ENCODE data around the gene ZNF106. TPM values are rescaled to one million over a fixed set of nuclear protein-coding genes. Genes with fewer than 3 reads are reported as not detected.

ZNF106 gene
- total and polyA plus RNA-seq, 12 donors, result 5.8 to 77.7 (median 58.4) TPM

DNA sequence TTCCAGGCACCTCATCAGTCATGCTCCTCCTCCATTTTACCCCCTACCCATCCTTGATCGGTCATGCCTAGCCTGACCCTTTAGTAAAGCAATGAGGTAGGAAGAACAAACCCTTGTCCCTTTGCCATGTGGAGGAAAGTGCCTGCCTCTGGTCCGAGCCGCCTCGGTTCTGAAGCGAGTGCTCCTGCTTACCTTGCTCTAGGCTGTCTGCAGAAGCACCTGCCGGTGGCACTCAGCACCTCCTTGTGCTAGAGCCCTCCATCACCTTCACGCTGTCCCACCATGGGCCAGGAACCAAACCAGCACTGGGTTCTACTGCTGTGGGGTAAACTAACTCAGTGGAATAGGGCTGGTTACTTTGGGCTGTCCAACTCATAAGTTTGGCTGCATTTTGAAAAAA, 79.1 kb downstream of the ZNF106 start:
- Histone ChIP-seq H3K4me3 (no peak overlapping the region), H3K9me3 (replicated peaks in 1 of 3) (no peaks in the 10 kb centered on the region), H3K4me1 (replicated peaks in 1 of 2) (no peaks in the 10 kb centered on the region), H3K27ac (no peak overlapping the region), H3K36me3 (replicated peaks in 1 of 2) (peaks cover 0 to 48% of the 10 kb centered on the region in 2 donors), H3K27me3 (no peaks in the 10 kb centered on the region)
- TF ChIP-seq POLR2A (IDR thresholded peaks at IDR 0.05), result no peak
- TF ChIP-seq CTCF (IDR thresholded peaks at IDR 0.05), result no peak
- DNase-seq, result no peak
- WGBS, 4 donors, result 92 to 98% (median 96%) methylated on average over 7 of the region's 7 CpGs
- intact Hi-C loops (cut with DNase I), result no loop called here

GRCh38 chr15:42409011-42409410, 81.9 kb downstream of the ZNF106 start:
- DNase-seq, result no peak
- H3K4me3 ChIP-seq, result no peak overlapping the region
- no peaks in the 10 kb centered on the region for H3K4me1 ChIP-seq (replicated peaks in 1 of 2)
- intact Hi-C loops (cut with DNase I), result no loop called here
- H3K27ac ChIP-seq, result no peak overlapping the region
- no peaks in the 10 kb centered on the region for H3K9me3 ChIP-seq (replicated peaks in 1 of 3)
- H3K36me3 ChIP-seq (replicated peaks in 1 of 2), result peaks cover 0 to 19% of the 10 kb centered on the region in 2 donors
- no peak for TF ChIP-seq POLR2A (IDR thresholded peaks at IDR 0.05)
- no peak for TF ChIP-seq CTCF (IDR thresholded peaks at IDR 0.05)
- 75 to 91% (median 87%) methylated on average over 9 of the region's 9 CpGs for WGBS, 4 donors
- no peaks in the 10 kb centered on the region for H3K27me3 ChIP-seq

DNA sequence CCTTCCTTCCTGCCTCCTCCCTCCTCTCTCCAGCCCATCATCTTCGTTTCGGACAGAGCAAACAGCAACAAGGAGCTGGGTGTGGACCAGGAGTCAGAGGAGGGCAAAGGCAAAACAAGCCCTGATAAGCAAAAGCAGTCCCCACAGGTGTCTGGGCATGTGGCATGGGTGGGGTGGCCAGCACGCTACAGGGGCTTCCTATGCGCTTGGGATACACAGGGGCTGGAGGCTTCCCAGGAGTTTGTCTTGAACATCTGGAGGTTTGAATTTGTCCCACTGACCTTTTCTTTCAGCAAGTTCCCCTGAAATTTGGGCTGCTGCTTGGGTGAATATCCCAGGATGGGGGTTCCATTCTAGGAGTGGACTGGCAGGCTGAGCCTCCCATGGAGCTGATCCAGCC, 82.8 kb downstream of the ZNF106 start:
- Histone ChIP-seq H3K4me1 (replicated peaks in 1 of 2) (no peaks in the 10 kb centered on the region), H3K36me3 (replicated peaks in 1 of 2) (peaks cover 0 to 18% of the 10 kb centered on the region in 2 donors), H3K4me3 (no peak overlapping the region), H3K27ac (no peak overlapping the region), H3K27me3 (no peaks in the 10 kb centered on the region), H3K9me3 (replicated peaks in 1 of 3) (no peaks in the 10 kb centered on the region)
- no peak for TF ChIP-seq POLR2A (IDR thresholded peaks at IDR 0.05)
- TF ChIP-seq CTCF (IDR thresholded peaks at IDR 0.05), result no peak
- 69 to 82% (median 81%) methylated on average over 2 to 4 of the region's 4 CpGs for WGBS, 4 donors
- intact Hi-C loops (cut with DNase I), result no loop called here
- peak in 1 of 7 donors; percentile 25 for DNase-seq

- 41 to 52% (median 50%) methylated on average over 5 to 6 of the region's 6 CpGs for WGBS, 4 donors
- peak in 2 of 7 donors; percentile 9 to 39 for DNase-seq
- no peaks in the 10 kb centered on the region for H3K4me1 ChIP-seq (replicated peaks in 1 of 2)
Observed at GRCh38 chr15:42405863-42406482, 85.0 kb downstream of the ZNF106 start.

More at GRCh38 chr15:42405863-42406482, 85.0 kb downstream of the ZNF106 start:
- Histone ChIP-seq H3K27me3 (no peaks in the 10 kb centered on the region), H3K27ac (no peak overlapping the region), H3K4me3 (no peak overlapping the region), H3K9me3 (replicated peaks in 1 of 3) (no peaks in the 10 kb centered on the region), H3K36me3 (replicated peaks in 1 of 2) (peaks cover 0 to 7% of the 10 kb centered on the region in 2 donors)
- intact Hi-C loops (cut with DNase I), result no loop called here
- no peak for TF ChIP-seq CTCF (IDR thresholded peaks at IDR 0.05)
- TF ChIP-seq POLR2A (IDR thresholded peaks at IDR 0.05), result no peak

Data from adrenal gland (tissue), 12 donors.